ENCODE data around the gene SDK1.

SDK1 gene

DNA sequence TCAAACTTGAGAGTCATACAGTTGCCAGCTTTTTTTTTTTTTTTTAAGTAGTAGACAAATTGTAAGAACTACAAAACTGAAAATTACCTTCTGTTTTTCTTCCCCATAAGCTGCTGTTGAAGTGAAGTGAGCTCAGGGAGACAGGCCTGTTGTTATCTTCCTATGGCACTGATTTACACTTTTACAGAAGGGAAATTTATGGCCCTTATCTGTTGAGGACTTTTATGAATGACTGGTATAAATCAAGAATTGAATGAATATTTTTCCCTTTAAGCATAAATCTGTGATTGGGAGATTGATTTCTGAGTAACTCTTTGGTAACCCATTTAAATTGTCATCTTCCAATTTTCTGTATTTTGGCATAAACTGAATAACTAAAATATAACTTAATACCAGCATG, 124.0 kb downstream of the SDK1 start:
- DNase-seq, result no peak

GRCh38 chr7:3426064-3426463, 125.0 kb downstream of the SDK1 start:
- no peak for DNase-seq

DNA sequence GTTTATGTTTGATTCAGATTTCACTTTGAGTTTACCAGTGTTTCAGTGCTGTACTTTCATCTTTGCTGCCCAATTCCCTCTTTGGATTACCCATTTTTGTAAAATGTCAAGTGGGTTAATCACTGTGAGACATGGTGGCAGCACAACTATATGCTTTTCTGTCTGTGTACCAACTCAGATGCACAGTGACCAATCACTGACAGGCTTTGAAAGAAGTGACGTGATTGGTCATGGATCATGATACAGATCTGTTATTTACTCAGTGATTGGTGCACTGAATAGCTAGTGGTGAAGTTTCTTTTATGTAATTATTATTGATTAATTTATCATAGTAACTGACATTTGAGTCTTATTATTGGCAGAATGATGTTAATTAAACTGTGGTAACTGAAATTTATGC, 126.9 kb downstream of the SDK1 start:
- no peak for DNase-seq

DNA sequence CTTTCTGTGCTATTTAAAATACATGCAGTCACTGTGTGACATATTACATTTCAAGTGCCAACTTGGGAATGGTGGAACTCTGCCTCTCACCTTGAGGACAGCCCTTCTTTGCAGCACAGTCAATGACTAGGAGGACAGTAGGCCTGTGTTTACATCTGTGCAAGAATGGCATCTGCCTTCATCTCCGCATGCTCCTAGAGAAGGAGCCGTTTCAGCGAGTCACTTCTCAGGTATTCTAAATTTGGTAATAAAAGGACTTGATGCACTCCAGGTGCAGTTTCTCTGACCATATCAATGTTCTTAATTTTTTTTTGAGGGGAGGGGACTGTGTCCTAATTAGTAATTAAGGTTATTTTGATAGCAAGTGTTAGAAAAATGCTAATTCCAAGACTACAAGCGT, 128.9 kb downstream of the SDK1 start:
- DNase-seq, result no peak

DNA sequence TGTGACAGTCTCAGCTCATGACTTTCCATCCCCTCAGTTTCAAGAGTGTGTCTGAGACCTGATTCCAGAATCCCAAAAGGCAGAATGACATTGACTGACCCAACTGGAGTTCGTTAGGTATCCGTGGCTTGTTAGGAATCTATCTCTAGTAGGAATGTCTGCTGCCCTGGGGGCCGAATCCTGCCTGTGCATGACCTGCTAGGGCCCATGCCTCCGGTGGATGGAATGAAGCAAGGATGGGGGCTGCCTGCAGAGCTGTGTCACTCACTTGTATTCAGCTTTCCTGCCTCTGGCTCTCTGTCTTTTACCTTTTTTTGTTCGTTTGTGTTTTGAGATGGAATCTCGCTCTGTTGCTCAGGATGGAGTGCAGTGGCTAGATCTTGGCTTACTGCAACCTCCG, 129.5 kb downstream of the SDK1 start:
- DNase-seq, result peak; percentile 36

GRCh38 chr7:3431306-3431705, 130.3 kb downstream of the SDK1 start:
- DNase-seq, result peak; percentile 62

DNA sequence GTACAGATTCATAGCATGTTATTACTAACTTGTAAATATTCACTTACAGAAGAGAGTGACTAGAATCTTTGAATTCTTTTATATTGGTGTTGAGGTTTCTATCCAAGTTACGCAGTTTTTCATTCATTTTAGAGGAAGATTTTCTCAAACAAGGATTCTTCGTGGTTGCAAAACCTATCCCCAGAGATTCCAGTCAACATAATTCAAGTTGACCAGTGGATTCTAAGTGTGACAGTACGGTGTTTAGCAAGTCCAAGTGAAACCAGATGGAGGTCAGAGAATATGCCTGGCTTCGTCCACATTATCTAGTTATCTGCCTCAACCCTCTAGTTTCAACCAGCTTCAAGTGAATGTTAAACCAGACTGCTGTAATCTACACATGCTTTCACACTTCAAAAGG, 131.9 kb downstream of the SDK1 start:
- DNase-seq, result peak; percentile 57

DNA sequence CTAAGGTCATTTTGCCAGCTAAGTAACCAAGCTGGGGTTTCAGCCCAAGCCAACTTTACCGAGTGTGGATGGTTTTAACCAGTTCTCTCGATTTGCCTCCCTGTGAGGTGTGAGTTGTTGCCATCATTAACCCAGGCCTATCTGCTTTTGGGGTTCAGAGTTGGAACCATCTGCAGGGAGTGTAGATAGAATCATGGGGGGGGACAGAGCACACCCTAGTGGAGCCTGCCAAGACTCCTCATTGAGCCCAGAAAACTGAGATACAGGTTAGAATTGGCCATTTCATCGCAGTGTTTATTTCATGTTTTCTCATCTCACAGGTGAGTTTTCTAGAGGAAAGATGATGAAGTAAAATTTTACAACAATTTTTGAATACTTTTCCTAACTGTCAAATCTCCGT, 133.6 kb downstream of the SDK1 start:
- DNase-seq, result no peak

DNA sequence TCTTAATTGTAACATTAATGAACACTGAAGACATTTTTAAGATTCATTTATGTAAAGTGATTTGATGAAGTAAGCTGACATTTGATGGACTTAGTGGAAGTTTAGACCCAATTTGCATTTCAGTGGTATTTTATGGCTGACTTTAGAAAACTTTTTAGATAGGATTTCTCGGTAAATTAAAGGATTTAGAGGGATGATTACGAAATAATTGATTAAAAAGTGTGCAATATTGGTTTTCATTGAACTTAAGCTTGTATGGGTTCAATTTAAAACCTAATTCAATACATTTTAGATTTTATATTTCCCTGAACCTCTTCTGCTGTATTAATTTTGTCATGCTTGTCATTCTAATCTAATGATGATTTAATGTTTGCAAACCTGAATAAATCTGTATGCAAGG, 135.1 kb downstream of the SDK1 start:
- no peak for DNase-seq

DNA sequence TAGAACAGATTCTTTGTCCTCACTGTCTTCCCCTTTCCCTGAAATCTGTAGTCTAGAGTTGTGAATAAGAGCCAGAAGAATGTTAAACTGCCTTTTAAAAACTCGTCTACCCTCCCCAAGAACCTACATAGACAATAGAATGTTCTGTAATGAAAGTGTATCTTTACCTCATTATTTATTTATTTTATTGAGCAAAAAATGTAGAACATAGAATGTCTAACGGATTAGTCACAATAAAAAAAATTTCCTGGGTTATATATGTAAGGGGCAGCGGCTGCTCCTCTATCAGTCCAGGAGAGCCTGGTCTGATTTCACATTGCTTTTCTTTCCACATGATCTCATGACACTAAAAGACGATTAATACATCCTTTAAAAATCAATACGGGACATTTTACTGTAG, 135.7 kb downstream of the SDK1 start:
- DNase-seq, result peak; percentile 94

DNA sequence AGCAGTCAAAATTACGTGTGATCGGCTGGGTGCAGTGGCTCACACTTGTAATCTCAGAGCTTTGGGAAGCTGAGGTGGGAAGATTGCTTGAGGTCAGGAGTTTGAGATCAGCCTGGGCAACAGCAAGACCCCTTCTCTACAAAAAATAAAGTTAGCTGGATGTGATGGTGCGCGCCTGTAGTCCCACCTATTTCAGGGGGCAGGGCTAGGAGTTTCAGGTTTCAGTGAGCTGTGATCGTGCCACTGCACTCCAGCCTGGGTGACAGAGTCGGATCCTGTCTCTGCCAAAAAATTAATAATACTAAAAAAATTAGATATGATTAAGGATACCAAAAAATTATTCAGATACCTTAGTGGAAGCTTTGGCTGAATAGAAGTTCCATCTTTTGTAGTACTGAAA, 136.4 kb downstream of the SDK1 start:
- DNase-seq, result no peak

DNA sequence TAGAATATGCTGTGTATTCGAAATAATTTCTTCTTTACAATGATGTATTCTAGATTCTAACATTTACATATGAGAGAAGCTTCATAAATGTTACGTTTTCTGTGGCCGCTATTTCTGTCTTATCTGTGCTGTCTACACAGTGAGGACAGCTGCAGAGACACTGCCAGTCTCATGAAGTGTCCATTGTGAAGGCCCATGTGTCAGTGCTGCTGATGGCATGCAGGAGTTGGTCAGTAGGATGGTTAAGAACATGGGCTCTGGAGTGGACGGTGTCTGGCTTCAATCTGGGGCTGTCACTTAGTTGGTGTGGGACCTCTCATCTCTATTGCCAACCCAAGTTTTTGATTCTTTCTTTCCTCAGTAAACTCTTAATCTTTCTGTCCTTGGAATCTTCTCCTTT, 137.3 kb downstream of the SDK1 start:
- no peak for DNase-seq

- DNase-seq, result peak; percentile 95
These were observed 138.4 kb downstream of the SDK1 start for GRCh38 chr7:3439333-3440030.

GRCh38 chr7:3440509-3440908, 139.5 kb downstream of the SDK1 start:
- DNase-seq, result no peak

GRCh38 chr7:3443716-3444115, 142.7 kb downstream of the SDK1 start:
- DNase-seq, result no peak

DNA sequence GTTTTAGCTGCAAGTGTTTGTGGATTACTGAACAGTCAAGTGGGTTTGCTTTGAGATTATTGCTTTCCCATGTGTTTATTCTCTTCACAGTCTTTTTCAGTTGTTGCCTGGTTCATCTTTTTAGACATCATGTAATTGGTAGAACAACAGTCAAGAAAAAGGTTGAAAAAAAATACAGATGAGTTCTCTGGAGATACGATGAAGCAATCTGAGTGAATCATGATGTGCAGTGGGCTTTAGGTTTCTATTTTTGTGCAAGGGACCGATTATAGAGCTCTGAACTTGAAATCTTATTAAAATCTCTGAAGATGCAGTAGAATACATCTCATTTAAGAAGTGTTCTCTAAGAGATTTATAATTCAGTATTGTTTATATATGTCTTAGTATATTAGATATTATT, 145.7 kb downstream of the SDK1 start:
- no peak for DNase-seq

GRCh38 chr7:3451701-3452100, 150.6 kb downstream of the SDK1 start:
- no peak for DNase-seq

DNA sequence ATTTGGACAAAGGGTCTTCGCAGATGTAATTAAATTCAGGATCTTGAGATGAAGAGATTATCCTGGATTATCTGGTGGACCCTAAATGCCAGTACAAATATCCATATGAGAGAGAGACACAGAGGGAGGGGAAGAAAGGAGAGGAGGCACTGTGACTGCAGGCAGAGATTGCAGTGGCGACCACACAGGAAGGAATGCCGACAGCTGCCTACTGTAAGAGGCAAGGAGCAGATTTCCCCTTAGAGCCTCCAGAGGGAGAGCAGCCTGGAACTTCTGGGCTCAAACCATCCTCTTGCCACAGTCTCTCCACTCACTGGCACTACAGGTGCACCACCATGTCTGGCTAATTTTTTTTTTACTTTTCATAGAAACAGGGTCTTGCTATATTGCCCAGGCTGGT, 152.3 kb downstream of the SDK1 start:
- DNase-seq, result no peak

- DNase-seq, result peak; percentile 69
These were observed 154.9 kb downstream of the SDK1 start for GRCh38 chr7:3455806-3456595.

GRCh38 chr7:3459111-3459510, 158.1 kb downstream of the SDK1 start:
- no peak for DNase-seq

DNA sequence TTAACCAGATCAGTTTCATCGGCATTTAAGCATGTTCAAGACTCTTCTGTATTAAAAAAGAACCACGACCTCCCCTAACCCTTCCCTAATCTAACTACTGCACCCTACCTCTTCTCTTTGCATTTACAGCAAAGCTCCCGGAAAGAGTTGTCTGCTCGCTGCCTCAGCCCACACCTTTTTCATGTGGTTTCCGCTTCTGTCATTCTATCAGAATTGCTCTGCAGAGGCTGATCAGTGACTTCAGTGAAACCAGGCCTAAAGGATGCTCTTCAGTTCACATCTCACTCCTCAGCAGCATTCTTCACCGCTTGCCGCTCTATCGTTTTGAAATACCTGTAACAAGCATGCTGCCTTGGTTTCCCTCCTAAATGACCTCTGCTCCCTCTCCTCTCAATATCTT, 160.9 kb downstream of the SDK1 start:
- no peak for DNase-seq

DNA sequence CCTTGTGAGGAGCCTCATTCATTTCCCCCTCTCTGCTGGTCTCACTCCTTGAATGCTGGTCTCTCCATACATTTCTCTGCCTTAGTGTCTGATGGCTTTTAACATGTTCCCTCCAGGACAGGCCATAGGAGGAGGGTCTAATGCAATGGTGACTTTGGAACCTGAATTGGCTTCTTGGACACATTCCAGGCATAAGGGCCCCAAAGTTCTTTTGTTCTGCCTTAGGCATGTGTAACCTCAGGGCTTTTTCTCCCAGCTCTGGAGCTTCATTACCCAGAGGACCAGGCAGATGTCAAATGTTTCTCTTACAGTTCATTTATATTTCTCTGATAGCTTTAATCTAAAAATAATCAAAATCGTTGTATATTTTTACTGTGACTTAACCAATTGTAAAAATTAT, 162.6 kb downstream of the SDK1 start:
- DNase-seq, result no peak

DNA sequence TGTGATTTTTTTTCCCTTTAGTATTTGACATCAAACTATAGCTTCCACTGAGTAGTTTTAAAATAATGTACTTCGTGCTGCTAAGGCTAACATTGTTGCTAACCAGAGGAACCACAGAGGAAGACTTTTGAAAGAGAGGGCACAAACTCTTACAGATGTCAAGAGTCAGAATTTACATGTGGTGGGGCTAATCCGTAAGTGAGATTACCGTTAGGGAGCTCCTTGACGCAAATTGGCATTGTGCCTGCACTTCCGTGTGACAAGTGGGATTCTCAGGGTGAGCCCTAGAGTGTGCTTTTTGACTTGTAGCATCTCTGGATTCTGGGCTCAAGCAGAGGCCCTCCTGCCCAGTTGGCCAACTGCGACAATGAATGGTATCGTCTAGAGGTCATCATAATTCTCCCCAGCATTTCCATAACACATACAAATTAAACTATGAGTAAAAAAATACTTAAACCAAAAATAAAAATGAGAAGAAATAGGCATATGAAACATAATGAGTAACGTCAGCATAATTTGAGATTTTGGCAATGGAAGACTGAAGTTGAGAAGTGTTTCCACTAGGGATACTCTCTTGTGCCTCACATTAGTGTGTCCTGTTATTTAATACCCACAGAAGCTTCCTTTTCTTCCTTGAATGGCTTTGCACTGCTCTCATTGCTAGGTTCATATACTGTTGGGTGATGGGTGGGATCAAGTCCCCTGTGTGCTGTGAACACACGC, 164.0 kb downstream of the SDK1 start:
- DNase-seq, result no peak

- DNase-seq, result no peak
These were observed 165.2 kb downstream of the SDK1 start for GRCh38 chr7:3466261-3466660.
